Gastroesophageal sphincter (tissue), 3 donors: ENCODE results near the gene EVPLL.

Source experiments
- CTCF ChIP-seq, 4 experiments: fragments of 200-600 bp in 2 of 4; fragments of 450-650 bp in 2 of 4; sonication (generic) in 1 of 4; IDR thresholded peaks; one replicate each; pipeline ENCODE4 v1.5.1; 2017 to 2019; ENCODE audit warnings: antibody characterized with exemption in 4 of 4, mild to moderate bottlenecking in 2 of 4, moderate library complexity in 2 of 4
- POLR2A ChIP-seq, 2 donors: fragments of 450-650 bp; IDR thresholded peaks; one replicate each; pipeline ENCODE4 v1.6.1; 2017; ENCODE audit warnings: antibody characterized with exemption in 2 of 2, mild to moderate bottlenecking in 2 of 2, moderate library complexity in 1 of 2
- POLR2AphosphoS5 ChIP-seq: sonication (generic); formaldehyde crosslinking; IDR thresholded peaks from one replicate; pipeline ENCODE4 v1.6.1; 2017; ENCODE audit warnings: antibody characterized with exemption

GRCh38 chr17:18328643-18329204 lies 48.9 kb upstream of the EVPLL start:
- TF ChIP-seq POLR2A (IDR thresholded peaks at IDR 0.05) (no peak), POLR2AphosphoS5 (no peak), CTCF (IDR thresholded peaks at IDR 0.05) (no peak)
